HEK293 (cell line): Measurements from ENCODE around the gene SH3BP5.

Experiments
- HOXC10 ChIP-seq: sonication (generic); formaldehyde crosslinking; IDR thresholded peaks from 2 replicates; pipeline ENCODE4 v1.8.1; 2023; ENCODE audit warnings: mild to moderate bottlenecking, missing genetic modification reagents
- SP2 ChIP-seq: fragments of 450-650 bp; formaldehyde crosslinking; IDR thresholded peaks from 2 replicates; pipeline ENCODE4 v1.5.1; 2016; ENCODE audit warnings: missing biosample characterization, missing genetic modification characterization
- ZBTB17 ChIP-seq: fragments of 450-650 bp; formaldehyde crosslinking; IDR thresholded peaks from 2 replicates; pipeline ENCODE4 v1.5.1; 2016; ENCODE audit warnings: missing biosample characterization, missing genetic modification characterization
- ZNF785 ChIP-seq: fragments of 450-650 bp; formaldehyde crosslinking; IDR thresholded peaks from 2 replicates; pipeline ENCODE4 v1.5.1; 2016; ENCODE audit warnings: missing biosample characterization, missing genetic modification characterization
- TF ChIP-seq, protein P1 (sequence below): fragments of 450-650 bp; formaldehyde crosslinking; conservative IDR thresholded peaks from 2 replicates; pipeline ENCODE4 v1.5.1; 2016; ENCODE audit warnings: low read depth, missing biosample characterization, missing genetic modification characterization
- TF ChIP-seq, protein P2 (sequence below): fragments of 450-650 bp; formaldehyde crosslinking; IDR thresholded peaks from 2 replicates; pipeline ENCODE4 v1.5.1; 2016; ENCODE audit warnings: missing biosample characterization, missing genetic modification characterization

DNA sequence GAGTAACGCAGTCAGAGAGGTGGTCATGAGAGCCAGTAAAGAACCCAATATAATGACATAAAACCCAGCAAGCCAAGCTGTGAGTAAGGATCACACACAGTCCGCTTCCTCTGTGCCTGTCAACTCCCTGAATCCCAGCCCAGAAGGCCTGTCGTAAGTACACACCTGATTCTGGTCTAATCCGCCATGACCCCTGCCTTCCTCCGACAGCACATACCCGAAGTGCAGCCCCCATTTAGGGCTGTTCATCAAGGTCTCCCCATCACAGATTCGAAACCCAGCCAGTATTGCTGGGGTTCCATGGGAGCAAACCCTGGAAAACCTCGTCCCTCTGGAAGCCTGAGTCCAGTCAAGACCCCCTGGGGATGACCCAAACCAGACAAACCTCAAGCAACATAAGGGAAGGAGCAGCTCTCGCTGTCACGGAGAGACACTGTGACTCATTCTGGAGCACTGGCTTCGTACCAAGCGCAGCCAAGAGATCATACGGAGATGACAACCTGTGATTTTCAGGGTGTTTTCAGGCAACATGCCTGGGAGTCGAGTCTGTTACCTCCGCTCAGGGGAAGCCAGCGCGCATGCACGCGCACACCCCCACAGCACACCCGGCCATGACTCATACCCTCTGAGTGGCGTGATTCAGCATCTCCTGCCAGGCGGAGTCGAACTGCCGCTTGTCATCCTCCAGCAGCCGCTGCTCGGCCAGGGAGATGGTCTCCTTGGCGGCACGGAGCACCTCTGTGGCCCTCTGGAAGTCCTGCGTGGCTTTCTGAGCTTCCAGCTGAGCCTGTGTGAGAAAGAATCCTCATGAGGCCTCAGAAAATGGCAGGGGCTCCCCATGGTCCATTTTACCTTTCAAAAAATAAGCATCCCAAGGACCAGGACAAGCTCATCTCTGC, 63.0 kb downstream of the SH3BP5 start:
- TF ChIP-seq, protein P1, sequence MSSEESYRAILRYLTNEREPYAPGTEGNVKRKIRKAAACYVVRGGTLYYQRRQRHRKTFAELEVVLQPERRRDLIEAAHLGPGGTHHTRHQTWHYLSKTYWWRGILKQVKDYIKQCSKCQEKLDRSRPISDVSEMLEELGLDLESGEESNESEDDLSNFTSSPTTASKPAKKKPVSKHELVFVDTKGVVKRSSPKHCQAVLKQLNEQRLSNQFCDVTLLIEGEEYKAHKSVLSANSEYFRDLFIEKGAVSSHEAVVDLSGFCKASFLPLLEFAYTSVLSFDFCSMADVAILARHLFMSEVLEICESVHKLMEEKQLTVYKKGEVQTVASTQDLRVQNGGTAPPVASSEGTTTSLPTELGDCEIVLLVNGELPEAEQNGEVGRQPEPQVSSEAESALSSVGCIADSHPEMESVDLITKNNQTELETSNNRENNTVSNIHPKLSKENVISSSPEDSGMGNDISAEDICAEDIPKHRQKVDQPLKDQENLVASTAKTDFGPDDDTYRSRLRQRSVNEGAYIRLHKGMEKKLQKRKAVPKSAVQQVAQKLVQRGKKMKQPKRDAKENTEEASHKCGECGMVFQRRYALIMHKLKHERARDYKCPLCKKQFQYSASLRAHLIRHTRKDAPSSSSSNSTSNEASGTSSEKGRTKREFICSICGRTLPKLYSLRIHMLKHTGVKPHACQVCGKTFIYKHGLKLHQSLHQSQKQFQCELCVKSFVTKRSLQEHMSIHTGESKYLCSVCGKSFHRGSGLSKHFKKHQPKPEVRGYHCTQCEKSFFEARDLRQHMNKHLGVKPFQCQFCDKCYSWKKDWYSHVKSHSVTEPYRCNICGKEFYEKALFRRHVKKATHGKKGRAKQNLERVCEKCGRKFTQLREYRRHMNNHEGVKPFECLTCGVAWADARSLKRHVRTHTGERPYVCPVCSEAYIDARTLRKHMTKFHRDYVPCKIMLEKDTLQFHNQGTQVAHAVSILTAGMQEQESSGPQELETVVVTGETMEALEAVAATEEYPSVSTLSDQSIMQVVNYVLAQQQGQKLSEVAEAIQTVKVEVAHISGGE: no peak
- no peak for TF ChIP-seq ZNF785 (tag by site-specific recombination)
- TF ChIP-seq, protein P2, sequence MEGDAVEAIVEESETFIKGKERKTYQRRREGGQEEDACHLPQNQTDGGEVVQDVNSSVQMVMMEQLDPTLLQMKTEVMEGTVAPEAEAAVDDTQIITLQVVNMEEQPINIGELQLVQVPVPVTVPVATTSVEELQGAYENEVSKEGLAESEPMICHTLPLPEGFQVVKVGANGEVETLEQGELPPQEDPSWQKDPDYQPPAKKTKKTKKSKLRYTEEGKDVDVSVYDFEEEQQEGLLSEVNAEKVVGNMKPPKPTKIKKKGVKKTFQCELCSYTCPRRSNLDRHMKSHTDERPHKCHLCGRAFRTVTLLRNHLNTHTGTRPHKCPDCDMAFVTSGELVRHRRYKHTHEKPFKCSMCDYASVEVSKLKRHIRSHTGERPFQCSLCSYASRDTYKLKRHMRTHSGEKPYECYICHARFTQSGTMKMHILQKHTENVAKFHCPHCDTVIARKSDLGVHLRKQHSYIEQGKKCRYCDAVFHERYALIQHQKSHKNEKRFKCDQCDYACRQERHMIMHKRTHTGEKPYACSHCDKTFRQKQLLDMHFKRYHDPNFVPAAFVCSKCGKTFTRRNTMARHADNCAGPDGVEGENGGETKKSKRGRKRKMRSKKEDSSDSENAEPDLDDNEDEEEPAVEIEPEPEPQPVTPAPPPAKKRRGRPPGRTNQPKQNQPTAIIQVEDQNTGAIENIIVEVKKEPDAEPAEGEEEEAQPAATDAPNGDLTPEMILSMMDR (tag by site-specific recombination): no peak
- no peak for TF ChIP-seq SP2 (tag by site-specific recombination)
- peak; percentile 97 for TF ChIP-seq ZBTB17 (tag by site-specific recombination)
- no peak for TF ChIP-seq HOXC10 (CRISPR knock-in tag)
